Gastroesophageal sphincter (tissue), 4 donors: ENCODE results near the gene STAT6. TPM values are rescaled to one million over a fixed set of nuclear protein-coding genes. Genes with fewer than 3 reads are reported as not detected.

Experiments used
- ATAC-seq: fragments of 150-250 bp; one replicate; pipeline ENCODE4 v1.9.1; 2016; ENCODE audit warnings: mild to moderate bottlenecking, moderate library complexity
- H3K27ac ChIP-seq, 4 donors: fragments of 200-600 bp; sonication (generic) in 3 of 4; 1 replicate in 3 of 4; 2 replicates in 1 of 4; pipeline ENCODE4 v1.5.1; 2016 to 2019
- H3K27me3 ChIP-seq: fragments of 200-600 bp; sonication (generic); one replicate; pipeline ENCODE4 v1.5.1; 2019
- H3K36me3 ChIP-seq, 2 donors: fragments of 200-600 bp; sonication (generic); one replicate each; pipeline ENCODE4 v1.5.1; 2019; ENCODE audit warnings: control low read depth in 1 of 2
- H3K4me1 ChIP-seq, 3 donors: fragments of 200-600 bp; sonication (generic); 1 replicate in 2 of 3; 2 replicates in 1 of 3; pipeline ENCODE4 v1.5.1; 2016 to 2019; ENCODE audit warnings: control low read depth in 2 of 3
- H3K4me3 ChIP-seq, 2 donors: fragments of 200-600 bp; sonication (generic); one replicate each; pipeline ENCODE4 v1.5.1; 2019; ENCODE audit warnings: mild to moderate bottlenecking in 1 of 2, moderate library complexity in 1 of 2
- H3K9me3 ChIP-seq, 3 donors: fragments of 200-600 bp; sonication (generic); one replicate each; pipeline ENCODE4 v1.5.1; 2017 to 2019; ENCODE audit warnings: control low read depth in 2 of 3
- EP300 ChIP-seq: sonication (generic); formaldehyde crosslinking; IDR thresholded peaks from one replicate; pipeline ENCODE4 v1.6.1; 2017; ENCODE audit warnings: antibody characterized with exemption, mild to moderate bottlenecking
- POLR2A ChIP-seq, 2 donors: fragments of 450-650 bp; IDR thresholded peaks; one replicate each; pipeline ENCODE4 v1.6.1; 2017; ENCODE audit warnings: antibody characterized with exemption in 2 of 2, mild to moderate bottlenecking in 2 of 2, moderate library complexity in 1 of 2
- POLR2AphosphoS5 ChIP-seq: sonication (generic); formaldehyde crosslinking; IDR thresholded peaks from one replicate; pipeline ENCODE4 v1.6.1; 2017; ENCODE audit warnings: antibody characterized with exemption
- WGBS, 2 donors: methylation state at CpG; one replicate each; pipeline ENCODE4 v1.1.5; 2018; ENCODE audit warnings: low coverage in 1 of 2; 5-methylcytosine and 5-hydroxymethylcytosine counted together
- total RNA-seq, 4 donors: library from RNA; depleted of rRNA; stranded (reverse); fragments of >200 nt; gene quantifications; one replicate each; pipeline ENCODE4 v1.1.0, GENCODE V29; 2016
- TF ChIP-seq, protein P1 (sequence below), 4 experiments: fragments of 200-600 bp in 2 of 4; fragments of 450-650 bp in 2 of 4; sonication (generic) in 1 of 4; IDR thresholded peaks; one replicate each; pipeline ENCODE4 v1.5.1; 2017 to 2019; ENCODE audit warnings: antibody characterized with exemption in 4 of 4, mild to moderate bottlenecking in 2 of 4, moderate library complexity in 2 of 4

Gene STAT6
- total RNA-seq, 4 donors from 2014 or later: 92.5 to 166 (median 156) TPM

DNA sequence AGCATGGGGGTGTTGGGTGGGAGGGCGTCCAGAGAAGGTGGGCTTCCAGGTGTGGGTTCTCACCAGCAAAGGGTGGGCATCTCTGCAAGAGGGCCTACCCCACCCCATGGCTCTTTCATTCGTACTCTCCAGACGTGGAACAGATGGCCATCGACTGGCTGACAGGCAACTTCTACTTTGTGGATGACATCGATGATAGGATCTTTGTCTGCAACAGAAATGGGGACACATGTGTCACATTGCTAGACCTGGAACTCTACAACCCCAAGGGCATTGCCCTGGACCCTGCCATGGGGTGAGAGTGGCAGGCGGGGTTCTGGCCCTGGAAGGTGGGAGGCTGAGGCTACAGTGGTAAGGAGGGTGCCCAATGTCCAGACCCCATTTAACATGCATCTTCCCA lies 42.9 kb upstream of the STAT6 start:
- WGBS, 2 donors: 96% methylated on average over 4 of the region's 6 CpGs; no CpG with 5 or more reads in 1 of the 2 donors
- ATAC-seq: no peak
- H3K27me3 ChIP-seq: no peaks in the 10 kb centered on the region
- H3K9me3 ChIP-seq: no peaks in the 10 kb centered on the region
- peaks cover 0 to 56% of the 10 kb centered on the region in 2 donors for H3K36me3 ChIP-seq
- peak overlapping the region in 2 of 4 donors; percentile 81 to 84 for H3K27ac ChIP-seq
- peaks cover 0 to 79% (median 51%) of the 10 kb centered on the region in 3 donors for H3K4me1 ChIP-seq
- TF ChIP-seq EP300 (no peak), POLR2AphosphoS5 (no peak), POLR2A (IDR thresholded peaks at IDR 0.05) (no peak)
- TF ChIP-seq, protein P1, sequence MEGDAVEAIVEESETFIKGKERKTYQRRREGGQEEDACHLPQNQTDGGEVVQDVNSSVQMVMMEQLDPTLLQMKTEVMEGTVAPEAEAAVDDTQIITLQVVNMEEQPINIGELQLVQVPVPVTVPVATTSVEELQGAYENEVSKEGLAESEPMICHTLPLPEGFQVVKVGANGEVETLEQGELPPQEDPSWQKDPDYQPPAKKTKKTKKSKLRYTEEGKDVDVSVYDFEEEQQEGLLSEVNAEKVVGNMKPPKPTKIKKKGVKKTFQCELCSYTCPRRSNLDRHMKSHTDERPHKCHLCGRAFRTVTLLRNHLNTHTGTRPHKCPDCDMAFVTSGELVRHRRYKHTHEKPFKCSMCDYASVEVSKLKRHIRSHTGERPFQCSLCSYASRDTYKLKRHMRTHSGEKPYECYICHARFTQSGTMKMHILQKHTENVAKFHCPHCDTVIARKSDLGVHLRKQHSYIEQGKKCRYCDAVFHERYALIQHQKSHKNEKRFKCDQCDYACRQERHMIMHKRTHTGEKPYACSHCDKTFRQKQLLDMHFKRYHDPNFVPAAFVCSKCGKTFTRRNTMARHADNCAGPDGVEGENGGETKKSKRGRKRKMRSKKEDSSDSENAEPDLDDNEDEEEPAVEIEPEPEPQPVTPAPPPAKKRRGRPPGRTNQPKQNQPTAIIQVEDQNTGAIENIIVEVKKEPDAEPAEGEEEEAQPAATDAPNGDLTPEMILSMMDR (IDR thresholded peaks at IDR 0.05): no peak
- no peak overlapping the region for H3K4me3 ChIP-seq

DNA sequence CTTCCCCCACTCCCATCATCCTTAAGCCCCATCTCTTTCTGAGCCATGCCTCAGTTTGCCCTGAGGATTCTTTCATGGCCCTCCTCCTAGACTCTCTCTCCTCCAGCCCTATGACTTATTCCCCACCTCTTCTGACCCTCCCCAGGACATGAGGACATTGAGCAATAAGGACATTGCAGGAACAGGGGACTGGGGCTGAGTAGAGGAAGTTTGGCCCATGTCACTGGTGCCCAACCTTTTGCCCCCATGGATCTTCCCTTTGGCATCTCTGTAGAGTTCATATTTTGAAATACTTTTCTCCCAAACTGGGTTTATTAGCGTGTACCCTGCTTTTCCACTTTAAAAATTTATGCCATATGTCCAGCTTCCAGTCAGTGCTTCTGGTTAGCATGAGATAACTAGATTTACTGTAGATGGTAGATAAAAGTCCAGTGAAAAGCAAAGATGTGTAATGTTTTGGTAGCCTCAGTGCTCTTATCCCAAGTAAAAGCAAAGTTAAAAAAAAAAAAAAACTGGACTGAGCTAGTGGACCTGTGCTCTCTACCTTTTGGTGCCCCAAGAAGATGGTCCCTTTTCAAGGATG lies 42.3 kb upstream of the STAT6 start:
- 80 to 83% methylated on average over 1 of the region's 1 CpG for WGBS, 2 donors
- TF ChIP-seq, protein P1 (IDR thresholded peaks at IDR 0.05): no peak
- TF ChIP-seq POLR2AphosphoS5: no peak
- no peak for TF ChIP-seq POLR2A (IDR thresholded peaks at IDR 0.05)
- Histone ChIP-seq H3K4me1 (peaks cover 0 to 79% (median 49%) of the 10 kb centered on the region in 3 donors), H3K27me3 (no peaks in the 10 kb centered on the region), H3K9me3 (no peaks in the 10 kb centered on the region), H3K27ac (peak overlapping the region in 3 of 4 donors; percentile 81 to 89 (median 84)), H3K36me3 (peaks cover 0 to 50% of the 10 kb centered on the region in 2 donors), H3K4me3 (no peak overlapping the region)
- ATAC-seq: peak; percentile 34

DNA sequence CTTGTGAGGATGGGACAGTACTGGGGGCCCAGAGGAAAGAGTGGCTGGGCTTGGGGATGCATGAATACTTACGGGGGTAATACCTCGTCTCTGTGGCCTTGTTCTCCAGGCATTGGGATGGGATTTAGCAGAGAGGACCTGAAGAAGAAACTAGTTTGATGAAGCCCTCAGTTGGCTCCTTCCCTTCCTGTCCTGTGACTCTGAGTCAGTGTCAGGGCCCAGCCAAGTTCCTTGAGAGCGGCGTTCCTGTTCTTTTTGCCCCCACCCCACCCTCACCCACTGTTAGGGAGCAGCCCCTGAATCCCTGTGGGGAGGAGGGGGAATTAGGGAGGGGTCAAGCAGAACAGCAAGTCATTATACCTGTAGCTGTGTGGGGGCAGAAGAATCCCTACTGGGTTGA lies 41.5 kb upstream of the STAT6 start:
- WGBS, 2 donors: 34 to 38% methylated on average over 3 to 4 of the region's 4 CpGs
- Histone ChIP-seq H3K27me3 (no peaks in the 10 kb centered on the region), H3K4me1 (peaks cover 0 to 79% (median 49%) of the 10 kb centered on the region in 3 donors), H3K4me3 (no peak overlapping the region), H3K27ac (peak overlapping the region; percentile 35 to 89 (median 82)), H3K9me3 (no peaks in the 10 kb centered on the region), H3K36me3 (peaks cover 0 to 47% of the 10 kb centered on the region in 2 donors)
- peak; percentile 10 for ATAC-seq
- TF ChIP-seq POLR2A (IDR thresholded peaks at IDR 0.05): no peak
- TF ChIP-seq POLR2AphosphoS5: peak; percentile 32
- no peak for TF ChIP-seq EP300
- TF ChIP-seq, protein P1 (IDR thresholded peaks at IDR 0.05): no peak

DNA sequence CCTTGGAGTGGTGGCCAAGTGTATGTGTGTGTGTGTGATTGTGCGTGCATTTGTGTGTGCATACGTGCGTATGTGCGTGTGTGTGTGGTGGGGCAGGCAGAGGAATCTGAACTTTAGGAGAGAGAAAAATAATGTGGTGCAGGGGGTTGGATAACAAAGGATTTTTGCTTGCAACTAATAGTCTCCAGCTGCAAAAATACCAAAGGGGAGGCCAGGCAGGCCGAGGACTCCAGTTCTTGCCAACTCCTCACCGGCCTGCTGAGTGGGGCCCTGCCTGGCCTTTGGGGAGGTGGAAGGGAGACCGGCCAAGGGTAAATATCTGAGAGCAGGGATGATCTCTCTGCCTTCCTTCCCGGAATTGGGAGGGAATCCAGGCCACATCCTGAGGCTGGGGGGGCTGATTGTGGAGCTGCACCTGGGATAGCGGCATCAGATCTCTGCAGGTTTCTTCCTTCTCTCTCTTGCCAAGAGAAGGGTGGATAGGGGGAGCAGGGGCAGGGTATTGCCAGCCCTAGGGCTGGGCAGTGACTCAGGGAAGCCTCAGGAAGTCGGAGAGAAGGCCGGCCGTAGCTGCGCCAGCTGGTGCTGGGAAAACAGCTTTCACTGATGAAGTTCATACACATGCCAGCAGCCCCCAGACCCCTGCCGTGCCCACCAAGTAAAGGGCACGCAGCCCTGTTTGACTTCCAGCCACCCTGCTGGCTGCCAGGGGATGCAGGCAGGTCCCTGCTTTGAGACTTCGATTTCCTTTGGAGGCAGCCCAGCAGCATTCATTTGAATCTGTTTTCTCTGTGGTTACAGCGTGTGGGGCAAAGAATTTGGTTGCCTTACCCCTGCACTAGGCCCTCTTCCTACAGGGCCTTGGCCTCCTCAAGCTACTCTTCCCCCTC lies 40.8 kb upstream of the STAT6 start:
- peaks cover 0 to 82% (median 56%) of the 10 kb centered on the region in 3 donors for H3K4me1 ChIP-seq
- H3K27me3 ChIP-seq: no peaks in the 10 kb centered on the region
- WGBS, 2 donors: 17 to 38% methylated on average over 2 to 11 of the region's 17 CpGs
- H3K4me3 ChIP-seq: no peak overlapping the region
- peaks cover 0 to 47% of the 10 kb centered on the region in 2 donors for H3K36me3 ChIP-seq
- no peaks in the 10 kb centered on the region for H3K9me3 ChIP-seq
- TF ChIP-seq POLR2A (IDR thresholded peaks at IDR 0.05) (no peak), POLR2AphosphoS5 (peak; percentile 34)
- ATAC-seq: peak; percentile 4
- H3K27ac ChIP-seq: peak overlapping the region; percentile 35 to 89 (median 82)

DNA sequence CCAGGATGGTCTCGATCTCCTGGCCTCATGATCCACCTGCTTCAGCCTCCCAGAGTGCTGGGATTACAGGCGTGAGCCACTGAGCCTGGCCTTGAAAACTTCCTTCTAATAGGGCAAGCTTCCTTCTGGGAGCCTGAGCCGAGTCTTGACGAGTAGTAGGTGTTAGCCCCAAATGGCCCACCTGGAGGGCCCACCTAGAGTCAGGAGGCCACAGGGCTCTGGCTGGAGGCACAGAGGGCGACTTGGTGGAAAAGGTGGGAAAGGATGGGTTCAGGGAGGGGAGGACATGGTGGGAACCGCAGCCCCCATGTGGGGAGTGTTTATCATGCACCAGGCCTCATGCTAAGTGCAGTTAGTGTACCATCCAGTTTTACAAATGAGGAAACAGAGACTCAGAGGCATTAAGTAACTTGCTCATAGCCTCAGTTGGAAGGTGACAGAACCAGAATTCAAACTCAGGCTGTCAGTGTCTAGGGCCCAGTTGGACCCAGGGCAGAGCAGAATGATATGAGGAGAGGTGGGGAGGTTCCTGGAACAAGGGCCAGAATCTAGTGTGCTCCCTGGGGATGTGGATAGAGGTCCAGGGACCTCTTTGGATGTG lies 39.3 kb upstream of the STAT6 start:
- Histone ChIP-seq H3K27ac (peak overlapping the region in 3 of 4 donors; percentile 81 to 89 (median 84)), H3K9me3 (no peaks in the 10 kb centered on the region), H3K27me3 (no peaks in the 10 kb centered on the region), H3K4me3 (no peak overlapping the region), H3K4me1 (peaks cover 0 to 97% (median 66%) of the 10 kb centered on the region in 3 donors), H3K36me3 (peaks cover 0 to 47% of the 10 kb centered on the region in 2 donors)
- TF ChIP-seq POLR2AphosphoS5: no peak
- no peak for TF ChIP-seq POLR2A (IDR thresholded peaks at IDR 0.05)
- no peak for TF ChIP-seq EP300
- TF ChIP-seq, protein P1 (IDR thresholded peaks at IDR 0.05): no peak
- 90 to 100% methylated on average over 2 of the region's 6 CpGs for WGBS, 2 donors
- no peak for ATAC-seq
